Erythroblast (primary cell): ENCODE results near the gene FBXO10.
"Not testable (repeated sequence)": the region's sequence is repeated elsewhere in the genome, so short reads cannot be mapped to it uniquely, and the experiment has no call there.

ENCODE experiments used
- DNase-seq, 2 experiments: peaks; one replicate each; lab custom pipeline; 2025; lab: John Stamatoyannopoulos, UW
- GATA1 ChIP-seq: IDR thresholded peaks from 2 replicates; pipeline ENCODE4 v1.6.1; 2011; ENCODE audit warnings: low read depth, mild to moderate bottlenecking, control low read depth, low read length, moderate library complexity
- POLR2A ChIP-seq: IDR thresholded peaks from 2 replicates; pipeline ENCODE4 v1.6.1; 2011; ENCODE audit warnings: mild to moderate bottlenecking, low read length

The FBXO10 gene

GRCh38 chr9:37528652-37529471 is 47.3 kb downstream of the FBXO10 start:
- no peak for DNase-seq
- TF ChIP-seq GATA1 (no peak), POLR2A (no peak)

- DNase-seq, result no peak
These were observed 52.3 kb downstream of the FBXO10 start for GRCh38 chr9:37523916-37524315.

GRCh38 chr9:37522971-37523370 is 53.2 kb downstream of the FBXO10 start:
- peak; percentile 14 to 76 for DNase-seq

More at GRCh38 chr9:37523916-37524315, 52.3 kb downstream of the FBXO10 start:
- TF ChIP-seq POLR2A (no peak), GATA1 (no peak)

GRCh38 chr9:37521111-37521510 is 55.1 kb downstream of the FBXO10 start:
- DNase-seq, result no peak
- TF ChIP-seq GATA1 (no peak), POLR2A (no peak)

More at GRCh38 chr9:37522971-37523370, 53.2 kb downstream of the FBXO10 start:
- TF ChIP-seq POLR2A (no peak), GATA1 (no peak)

- TF ChIP-seq POLR2A (no peak), GATA1 (no peak)
These were observed 55.5 kb downstream of the FBXO10 start for GRCh38 chr9:37520641-37521040.

GRCh38 chr9:37517923-37518322 is 58.3 kb downstream of the FBXO10 start:
- TF ChIP-seq GATA1 (no peak), POLR2A (no peak)
- DNase-seq, result no peak

More at GRCh38 chr9:37520641-37521040, 55.5 kb downstream of the FBXO10 start:
- DNase-seq, result no peak

GRCh38 chr9:37515620-37516258 is 60.4 kb downstream of the FBXO10 start:
- DNase-seq, result no peak
- TF ChIP-seq POLR2A (no peak), GATA1 (no peak)

- TF ChIP-seq GATA1 (no peak), POLR2A (no peak)
- no peak for DNase-seq
These were observed 61.2 kb downstream of the FBXO10 start for GRCh38 chr9:37514999-37515398.

- not testable (repeated sequence) for DNase-seq
These were observed 61.8 kb downstream of the FBXO10 start for GRCh38 chr9:37514415-37514814.

GRCh38 chr9:37512437-37512836 is 63.7 kb downstream of the FBXO10 start:
- no peak for DNase-seq
- no peak for TF ChIP-seq POLR2A
- no peak for TF ChIP-seq GATA1

GRCh38 chr9:37511016-37512010 is 64.9 kb downstream of the FBXO10 start:
- DNase-seq, result peak; percentile 21 to 22
- TF ChIP-seq GATA1 (no peak), POLR2A (no peak)

GRCh38 chr9:37510053-37510452 is 66.1 kb downstream of the FBXO10 start:
- DNase-seq, result not testable (repeated sequence)

GRCh38 chr9:37509536-37509935 is 66.6 kb downstream of the FBXO10 start:
- TF ChIP-seq POLR2A, result no peak
- TF ChIP-seq GATA1, result no peak
- no peak for DNase-seq

- DNase-seq, result no peak
- TF ChIP-seq GATA1, result no peak
- TF ChIP-seq POLR2A, result no peak
These were observed 67.4 kb downstream of the FBXO10 start for GRCh38 chr9:37508834-37509206.
